ENCODE data around the gene HMGCS2.
"Not testable (repeated sequence)": the region's sequence is repeated elsewhere in the genome, so short reads cannot be mapped to it uniquely, and the experiment has no call there.

HMGCS2 gene

GRCh38 chr1:119790451-119791198 lies 21.9 kb upstream of the HMGCS2 start:
- DNase-seq (ENCODE audit: low spot score): no peak

DNA sequence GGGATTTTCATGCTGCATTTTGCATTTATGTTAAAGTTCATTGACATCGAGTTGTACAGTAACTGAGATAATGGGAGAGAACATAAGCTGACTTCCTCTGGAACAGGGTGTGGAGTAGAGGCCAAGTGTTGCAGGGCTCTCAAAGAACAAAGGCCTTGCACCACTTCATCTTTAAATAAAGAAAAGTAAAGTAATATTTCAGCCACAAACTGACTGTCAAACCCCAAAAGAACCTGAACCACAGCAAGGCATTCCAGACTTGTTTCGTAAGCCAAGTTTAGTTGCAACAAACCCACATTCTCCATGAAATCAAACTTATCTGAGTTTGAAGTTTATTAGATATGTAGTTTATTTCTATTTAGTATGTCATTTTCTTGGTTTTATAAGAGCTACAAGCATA lies 19.1 kb upstream of the HMGCS2 start:
- DNase-seq (ENCODE audit: low spot score): no peak

- not testable (repeated sequence) for DNase-seq (ENCODE audit: low spot score)
These were observed 17.9 kb upstream of the HMGCS2 start for GRCh38 chr1:119786473-119787050.

GRCh38 chr1:119786046-119786445 lies 17.3 kb upstream of the HMGCS2 start:
- DNase-seq (ENCODE audit: low spot score): not testable (repeated sequence)

GRCh38 chr1:119784191-119784781 lies 15.6 kb upstream of the HMGCS2 start:
- no peak for DNase-seq (ENCODE audit: low spot score)

GRCh38 chr1:119783354-119784185 lies 14.9 kb upstream of the HMGCS2 start:
- no peak for DNase-seq (ENCODE audit: low spot score)

- no peak for DNase-seq (ENCODE audit: low spot score)
These were observed 14.1 kb upstream of the HMGCS2 start for GRCh38 chr1:119782631-119783325.

GRCh38 chr1:119781434-119782210 lies 12.9 kb upstream of the HMGCS2 start:
- DNase-seq (ENCODE audit: low spot score): no peak

DNA sequence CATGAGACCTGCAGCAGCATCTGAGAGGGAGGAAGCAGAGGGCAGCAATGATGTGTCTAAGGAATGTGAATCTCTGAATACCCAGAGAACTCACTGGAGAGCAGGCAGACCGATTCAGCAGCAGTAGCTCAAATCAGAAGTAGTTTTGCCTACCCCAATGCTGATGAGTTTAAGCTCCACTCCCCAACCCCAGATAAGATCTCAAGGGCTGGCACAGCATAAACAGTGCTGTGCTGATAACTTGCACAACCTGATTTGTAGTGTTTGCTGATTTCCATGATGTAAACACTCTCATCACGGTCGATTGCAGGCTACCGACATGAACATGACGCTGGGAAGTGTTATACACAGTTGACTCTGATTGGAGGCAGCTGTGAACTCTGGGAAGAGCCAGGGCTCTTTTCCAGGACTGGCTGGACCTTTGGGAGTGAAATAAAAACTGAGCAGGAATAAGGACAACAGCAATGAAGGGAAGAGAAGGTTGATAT lies 11.2 kb upstream of the HMGCS2 start:
- no peak for DNase-seq (ENCODE audit: low spot score)

DNA sequence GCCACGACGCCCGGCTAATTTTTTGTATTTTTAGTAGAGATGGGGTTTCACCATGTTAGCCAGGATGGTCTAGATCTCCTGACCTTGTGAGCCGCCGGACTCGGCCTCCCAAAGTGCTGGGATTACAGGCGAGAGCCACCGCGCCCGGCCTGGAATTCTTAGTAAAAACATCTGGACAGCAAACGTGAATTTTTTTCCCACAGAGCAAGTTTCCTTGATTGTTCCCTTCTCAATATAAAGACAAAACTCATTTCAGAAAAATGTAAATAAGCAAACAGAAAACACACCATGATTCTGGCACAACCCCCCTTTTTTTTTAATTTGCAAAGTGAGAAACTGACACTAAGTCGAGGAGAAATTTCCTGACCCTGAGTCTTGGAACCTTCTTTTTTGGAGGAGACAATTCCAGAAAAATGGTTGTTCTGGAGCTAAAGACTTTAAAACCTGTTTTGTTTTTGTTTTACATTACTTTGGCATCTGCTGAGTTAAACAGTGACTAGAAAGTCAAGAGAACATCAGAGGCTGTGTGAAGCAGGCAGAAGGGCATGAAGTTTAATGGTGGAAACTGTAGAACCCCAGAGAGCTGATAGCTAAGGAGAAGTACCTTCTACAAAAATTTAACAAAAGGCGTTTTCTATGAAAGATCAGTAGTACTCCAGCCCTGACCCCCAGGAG lies 10.3 kb upstream of the HMGCS2 start:
- DNase-seq (ENCODE audit: low spot score): no peak

GRCh38 chr1:119778359-119778758 lies 9.7 kb upstream of the HMGCS2 start:
- DNase-seq (ENCODE audit: low spot score): no peak

DNA sequence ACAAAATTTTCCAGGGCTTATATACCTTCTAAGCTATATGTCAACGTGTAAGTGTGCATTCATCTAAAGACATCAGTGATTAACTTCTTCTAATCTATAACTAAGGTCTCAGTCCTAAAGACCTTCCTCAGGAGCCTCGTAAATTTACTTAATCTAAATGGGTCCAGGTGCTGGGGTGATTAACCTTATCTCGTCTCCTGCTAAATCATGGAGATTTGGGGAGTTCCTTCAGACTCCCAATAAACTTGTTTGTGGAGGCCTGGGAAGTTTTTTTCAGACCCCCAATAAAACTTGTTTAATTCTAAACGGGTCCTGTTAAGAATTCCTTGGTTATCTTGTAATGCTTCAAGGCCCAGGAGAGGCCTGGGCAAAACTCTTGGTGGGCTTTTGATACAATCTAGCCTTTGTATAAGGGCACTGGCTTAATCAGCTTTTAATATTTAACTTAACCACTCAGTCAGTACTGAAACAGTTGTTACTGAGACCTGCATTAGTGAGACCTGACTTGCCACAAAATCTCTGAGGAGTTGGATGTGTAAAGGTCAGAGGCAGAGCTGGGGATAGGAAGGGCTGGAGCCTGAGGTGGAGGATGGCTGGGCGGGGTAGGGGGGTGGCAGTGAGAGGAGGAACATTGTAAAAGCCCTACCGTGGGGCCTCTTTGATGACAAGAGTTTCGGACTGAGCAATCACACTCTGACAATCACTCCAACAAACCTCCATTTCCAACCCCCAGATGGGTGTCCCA lies 6.2 kb upstream of the HMGCS2 start:
- no peak for DNase-seq (ENCODE audit: low spot score)

- no peak for DNase-seq (ENCODE audit: low spot score)
These were observed 5.1 kb upstream of the HMGCS2 start for GRCh38 chr1:119773711-119774241.

- no peak for DNase-seq (ENCODE audit: low spot score)
These were observed 3.6 kb upstream of the HMGCS2 start for GRCh38 chr1:119772298-119772697.

DNA sequence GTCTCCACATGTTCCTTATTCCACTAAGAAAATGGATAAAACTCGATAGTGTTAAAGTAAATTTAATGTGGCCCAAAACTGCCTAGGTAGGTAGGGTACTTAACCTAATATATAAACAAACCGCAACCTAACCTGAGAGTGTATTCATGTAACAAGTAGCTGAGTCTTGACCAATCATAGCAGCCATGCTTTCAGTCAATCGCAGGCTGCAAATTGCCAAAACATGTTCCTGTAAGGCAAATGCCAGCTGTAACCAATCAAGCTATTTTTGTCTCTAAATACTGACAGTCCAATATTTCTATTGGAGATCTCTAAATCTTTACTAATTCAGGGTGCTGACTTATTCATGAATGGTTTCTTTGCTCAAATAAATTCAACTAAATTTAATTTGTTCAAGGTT lies 3.1 kb upstream of the HMGCS2 start:
- DNase-seq (ENCODE audit: low spot score): no peak

DNA sequence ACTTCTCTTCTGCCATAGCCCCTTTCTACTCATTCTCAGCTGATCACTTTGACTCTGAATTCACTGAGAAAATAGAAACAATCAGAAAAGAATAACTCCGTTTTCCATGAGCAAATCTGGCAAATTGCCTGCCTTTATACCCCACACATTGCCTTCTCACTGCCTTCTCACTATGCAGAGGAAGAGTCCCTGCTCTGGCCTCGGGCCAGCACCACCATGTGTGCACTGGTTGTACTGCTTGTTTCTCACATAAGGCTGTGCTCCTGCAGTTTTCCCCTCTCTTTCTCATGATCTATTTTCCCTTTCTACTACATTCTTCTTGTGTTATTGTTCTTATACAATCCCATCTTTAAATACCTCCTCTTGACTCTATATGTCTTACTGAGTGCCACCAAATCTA lies 2.3 kb upstream of the HMGCS2 start:
- DNase-seq (ENCODE audit: low spot score): no peak

- DNase-seq (ENCODE audit: low spot score): no peak
These were observed 1.2 kb downstream of the HMGCS2 start for GRCh38 chr1:119767486-119767885.

- DNase-seq (ENCODE audit: low spot score): peak; percentile 45
These were observed 2.3 kb downstream of the HMGCS2 start for GRCh38 chr1:119766374-119766794.

GRCh38 chr1:119764220-119764619 lies 4.5 kb downstream of the HMGCS2 start:
- no peak for DNase-seq (ENCODE audit: low spot score)

Measured in putamen (tissue), 1 donor.